Camera-type eye (tissue), 1 donor: Measurements from ENCODE around the gene ASIC5. TPM values are rescaled to one million over a fixed set of nuclear protein-coding genes. Genes with fewer than 3 reads are reported as not detected.

Experiments used
- total RNA-seq: library from RNA; depleted of rRNA; stranded (reverse); fragments of >200 nt; gene quantifications from one replicate; pipeline ENCODE4 v1.2.3, GENCODE V29; 2014

Gene ASIC5
- total RNA-seq: not detected

GRCh38 chr4:155866177-155866576 is at the start of gene ASIC5:
ASIC5 (minus strand) TSS chr4:155866277; CDS start chr4:155866226, 51 bp downstream.

GRCh38 chr4:155903453-155903852 is 37.4 kb upstream of the ASIC5 start, which contains the start of gene TDO2:
TDO2 (plus strand) TSS chr4:155903696; CDS start chr4:155903759, 63 bp downstream.

Other genes starting within 250 kb of the ASIC5 start
- 76.6 TPM for gene GUCY1A1, start 199.4 kb downstream of the ASIC5 start, total RNA-seq
- gene GUCY1B1, start 107.3 kb downstream of the ASIC5 start, total RNA-seq: 33.1 TPM
- gene TDO2, start 37.4 kb upstream of the ASIC5 start, total RNA-seq: 0.82 TPM
- gene CTSO, start 87.6 kb upstream of the ASIC5 start, total RNA-seq: 30.5 TPM